Upper lobe of right lung (tissue), 1 donor: ENCODE measurements around the gene LYAR. TPM values are rescaled to one million over a fixed set of nuclear protein-coding genes. Genes with fewer than 3 reads are reported as not detected.
A peak's percentile ranks its signal among the peaks of the same experiment; 100 is the strongest.

Experiments used
- ATAC-seq: fragments of 200-7000 bp; cut with Tn5 transposase; one replicate; pipeline ENCODE4 v1.9.1; 2020; ENCODE audit warnings: mild to moderate bottlenecking, moderate library complexity
- DNase-seq: peaks from one replicate; pipeline ENCODE4 v3.0.0-alpha.2; 2020
- H3K27ac ChIP-seq: fragments of 200-600 bp; one replicate; pipeline ENCODE4 v1.8.0; 2022
- H3K27me3 ChIP-seq: fragments of 200-600 bp; one replicate; pipeline ENCODE4 v1.8.0; 2022; ENCODE audit warnings: mild to moderate bottlenecking
- H3K36me3 ChIP-seq: fragments of 200-600 bp; one replicate; pipeline ENCODE4 v1.8.0; 2022
- H3K4me1 ChIP-seq: fragments of 200-600 bp; one replicate; pipeline ENCODE4 v1.8.0; 2022
- H3K4me3 ChIP-seq: fragments of 200-600 bp; one replicate; pipeline ENCODE4 v1.8.0; 2022; ENCODE audit warnings: mild to moderate bottlenecking
- H3K9me3 ChIP-seq: fragments of 200-600 bp; one replicate; pipeline ENCODE4 v1.8.0; 2022
- CTCF ChIP-seq: fragments of 200-600 bp; IDR thresholded peaks from one replicate; pipeline ENCODE4 v1.8.0; 2022; ENCODE audit warnings: antibody characterized with exemption
- intact Hi-C: fragments of 100-400 bp; cut with DNase I; formaldehyde crosslinking; loops from one replicate; pipeline ENCODE4 v1.11.0; 2022
- total RNA-seq: library from RNA; stranded (reverse); fragmentation: NEBNext Ultra II Directional; extraction: Animal tissue kit (Norgen Biotek cat#: 25700); gene quantifications from one replicate; pipeline ENCODE4 v1.2.1, GENCODE V29; 2021
- donor health status: DM: no; HTN: yes; CAD: no; lungs with severe emphysema.

Gene LYAR
- total RNA-seq, 1 donor from 2014 or later: 13.3 TPM

GRCh38 chr4:4327652-4328121 lies 37.7 kb upstream of the LYAR start:
- Histone ChIP-seq H3K9me3 (no peaks in the 10 kb centered on the region), H3K4me1 (no peaks in the 10 kb centered on the region), H3K27me3 (no peaks in the 10 kb centered on the region), H3K4me3 (no peak overlapping the region), H3K36me3 (no peaks in the 10 kb centered on the region), H3K27ac (no peak overlapping the region)
- DNase-seq (peak; percentile 66), ATAC-seq (peak; percentile 64)
- TF ChIP-seq CTCF: peak; percentile 28
- intact Hi-C loops: no loop called here

- H3K4me3 ChIP-seq: no peak overlapping the region
- DNase-seq (peak; percentile 21), ATAC-seq (no peak)
- peaks cover 13% of the 10 kb centered on the region for H3K36me3 ChIP-seq
- H3K4me1 ChIP-seq: no peaks in the 10 kb centered on the region
- intact Hi-C loops: no loop called here
- no peak for TF ChIP-seq CTCF
- H3K27me3 ChIP-seq: no peaks in the 10 kb centered on the region
- no peak overlapping the region for H3K27ac ChIP-seq
- H3K9me3 ChIP-seq: no peaks in the 10 kb centered on the region
These were observed 36.2 kb upstream of the LYAR start for GRCh38 chr4:4326166-4326565.

- Histone ChIP-seq H3K27ac (no peak overlapping the region), H3K36me3 (peaks cover 22% of the 10 kb centered on the region), H3K4me3 (no peak overlapping the region), H3K9me3 (no peaks in the 10 kb centered on the region), H3K4me1 (no peaks in the 10 kb centered on the region), H3K27me3 (no peaks in the 10 kb centered on the region)
- intact Hi-C loops: no loop called here
- ATAC-seq (no peak), DNase-seq (peak; percentile 6)
- no peak for TF ChIP-seq CTCF
These were observed 35.4 kb upstream of the LYAR start for GRCh38 chr4:4325321-4325720.

- no peak overlapping the region for H3K4me3 ChIP-seq
- peaks cover 31% of the 10 kb centered on the region for H3K36me3 ChIP-seq
- TF ChIP-seq CTCF: no peak
- H3K27me3 ChIP-seq: no peaks in the 10 kb centered on the region
- no peaks in the 10 kb centered on the region for H3K9me3 ChIP-seq
- DNase-seq (peak; percentile 19), ATAC-seq (no peak)
- H3K4me1 ChIP-seq: no peaks in the 10 kb centered on the region
- intact Hi-C loops: no loop called here
- peak overlapping the region; percentile 37 for H3K27ac ChIP-seq
These were observed 34.0 kb upstream of the LYAR start for GRCh38 chr4:4323705-4324534.

- Histone ChIP-seq H3K4me3 (no peak overlapping the region), H3K9me3 (no peaks in the 10 kb centered on the region), H3K27me3 (no peaks in the 10 kb centered on the region), H3K27ac (no peak overlapping the region), H3K4me1 (no peaks in the 10 kb centered on the region), H3K36me3 (peaks cover 45% of the 10 kb centered on the region)
- ATAC-seq (no peak), DNase-seq (peak; percentile 37)
- TF ChIP-seq CTCF: no peak
- intact Hi-C loops: no loop called here
These were observed 32.2 kb upstream of the LYAR start for GRCh38 chr4:4321951-4322688.
